Activated naive CD8-positive, alpha-beta T cell treated with anti-CD3 and anti-CD28 coated beads, Interleukin-2, amount 50 U/mL, for 24 hours (primary cell): ENCODE measurements around the gene ARL5B.

ENCODE experiments used
- ATAC-seq: fragments of 150-1000 bp; cut with Tn5 transposase; one replicate; pipeline ENCODE4 v1.10.0; 2021
- DNase-seq: peaks from one replicate; pipeline ENCODE4 v3.0.0; 2021
- H3K27ac Mint-ChIP-seq: one replicate; pipeline ENCODE4 v1.8.0; 2021; ENCODE audit warnings: mild to moderate bottlenecking, mixed read lengths
- H3K27me3 Mint-ChIP-seq: one replicate; pipeline ENCODE4 v1.8.0; 2021; ENCODE audit warnings: mixed read lengths
- H3K36me3 Mint-ChIP-seq: one replicate; pipeline ENCODE4 v1.8.0; 2021; ENCODE audit warnings: low read depth, mixed read lengths
- H3K4me1 Mint-ChIP-seq: one replicate; pipeline ENCODE4 v1.8.0; 2021; ENCODE audit warnings: mixed read lengths
- H3K4me3 Mint-ChIP-seq: one replicate; pipeline ENCODE4 v1.8.0; 2021; ENCODE audit warnings: mild to moderate bottlenecking, moderate library complexity, mixed read lengths
- H3K9me3 Mint-ChIP-seq: one replicate; pipeline ENCODE4 v1.8.0; 2021; ENCODE audit warnings: mixed read lengths

Gene ARL5B

GRCh38 chr10:18713077-18713476 lies 53.8 kb downstream of the ARL5B start:
- Mint-ChIP-seq H3K4me1 (no peaks in the 10 kb centered on the region), H3K36me3 (no peaks in the 10 kb centered on the region), H3K27ac (no peak overlapping the region), H3K9me3 (no peaks in the 10 kb centered on the region), H3K27me3 (no peaks in the 10 kb centered on the region), H3K4me3 (no peak overlapping the region)
- DNase-seq (no peak), ATAC-seq (no peak)

GRCh38 chr10:18718991-18719390 lies 59.8 kb downstream of the ARL5B start:
- no peaks in the 10 kb centered on the region for H3K36me3 Mint-ChIP-seq
- H3K27ac Mint-ChIP-seq: no peak overlapping the region
- no peaks in the 10 kb centered on the region for H3K9me3 Mint-ChIP-seq
- DNase-seq: no peak
- no peak overlapping the region for H3K4me3 Mint-ChIP-seq
- no peaks in the 10 kb centered on the region for H3K4me1 Mint-ChIP-seq
- no peak for ATAC-seq
- no peaks in the 10 kb centered on the region for H3K27me3 Mint-ChIP-seq

- no peaks in the 10 kb centered on the region for H3K4me1 Mint-ChIP-seq
- H3K9me3 Mint-ChIP-seq: no peaks in the 10 kb centered on the region
- no peak for ATAC-seq
- no peak for DNase-seq
- no peaks in the 10 kb centered on the region for H3K36me3 Mint-ChIP-seq
- no peak overlapping the region for H3K27ac Mint-ChIP-seq
- H3K4me3 Mint-ChIP-seq: no peak overlapping the region
- H3K27me3 Mint-ChIP-seq: no peaks in the 10 kb centered on the region
These were observed 60.6 kb downstream of the ARL5B start for GRCh38 chr10:18719811-18720210.

- Mint-ChIP-seq H3K4me1 (no peaks in the 10 kb centered on the region), H3K4me3 (no peak overlapping the region), H3K36me3 (no peaks in the 10 kb centered on the region), H3K9me3 (no peaks in the 10 kb centered on the region), H3K27ac (no peak overlapping the region), H3K27me3 (no peaks in the 10 kb centered on the region)
- no peak for DNase-seq
- ATAC-seq: no peak
These were observed 61.8 kb downstream of the ARL5B start for GRCh38 chr10:18721067-18721466.

- Mint-ChIP-seq H3K36me3 (no peaks in the 10 kb centered on the region), H3K4me1 (no peaks in the 10 kb centered on the region), H3K27me3 (peaks cover 1% of the 10 kb centered on the region), H3K9me3 (no peaks in the 10 kb centered on the region), H3K27ac (no peak overlapping the region), H3K4me3 (no peak overlapping the region)
- ATAC-seq (no peak), DNase-seq (no peak)
These were observed 64.6 kb downstream of the ARL5B start for GRCh38 chr10:18723801-18724200.
